Left kidney (tissue), 2 donors: ENCODE data around the gene GPX6. TPM values are rescaled to one million over a fixed set of nuclear protein-coding genes. Genes with fewer than 3 reads are reported as not detected.
"Not testable (repeated sequence)": the region's sequence is repeated elsewhere in the genome, so short reads cannot be mapped to it uniquely, and the experiment has no call there.

ENCODE experiments used
- DNase-seq: peaks from one replicate; pipeline ENCODE4 v3.0.0-alpha.2; 2013
- polyA plus RNA-seq: library from polyadenylated mRNA; unstranded; fragments of 120-200 nt; gene quantifications from one replicate; pipeline ENCODE4 v1.2.1, GENCODE V29; 2013; ENCODE audit not compliant: insufficient read length

GPX6 gene
- polyA plus RNA-seq, 1 donor: not detected

- DNase-seq: no peak
Measured at GRCh38 chr6:28485482-28485881, 30.1 kb downstream of the GPX6 start.

GRCh38 chr6:28480253-28480932 lies 35.2 kb downstream of the GPX6 start:
- no peak for DNase-seq

- no peak for DNase-seq
Measured at GRCh38 chr6:28478518-28478917, 37.1 kb downstream of the GPX6 start.

GRCh38 chr6:28474441-28475219 lies 41.0 kb downstream of the GPX6 start:
- DNase-seq: peak; percentile 35

- DNase-seq: not testable (repeated sequence)
Measured at GRCh38 chr6:28469153-28469745, 46.3 kb downstream of the GPX6 start.

- DNase-seq: no peak
Measured at GRCh38 chr6:28468056-28468455, 47.5 kb downstream of the GPX6 start.

GRCh38 chr6:28462401-28462800 lies 53.2 kb downstream of the GPX6 start:
- DNase-seq: no peak

GRCh38 chr6:28458568-28458967 lies 57.0 kb downstream of the GPX6 start:
- no peak for DNase-seq

Other genes with a start within 250 kb of the GPX6 start
- 47.8 TPM for gene ZSCAN26, start 248.7 kb downstream of the GPX6 start, polyA plus RNA-seq
- gene PGBD1, start 234.2 kb downstream of the GPX6 start, polyA plus RNA-seq: 13.4 TPM
- 12.0 TPM for gene ZSCAN31, start 179.6 kb downstream of the GPX6 start, polyA plus RNA-seq
- gene ZKSCAN3, start 165.8 kb downstream of the GPX6 start, polyA plus RNA-seq: 13.1 TPM
- gene ZSCAN12, start 116.0 kb downstream of the GPX6 start, polyA plus RNA-seq: 17.0 TPM
- 16.5 TPM for gene ZSCAN23, start 72.3 kb downstream of the GPX6 start, polyA plus RNA-seq
- gene GPX5, start 10.1 kb upstream of the GPX6 start, polyA plus RNA-seq: not detected